Mesenchymal stem cell (in vitro differentiated cells and primary cell): Measurements from ENCODE around the gene TESK1.

Source experiments
- DNase-seq: peaks from one replicate; pipeline ENCODE4 v3.0.0-alpha.2; 2013
- H2AFZ ChIP-seq: one replicate; pipeline ENCODE4 v1.6.1; 2013; ENCODE audit warnings: low read depth, mild to moderate bottlenecking, control low read depth, inconsistent platforms, low read length, moderate library complexity
- H2AK5ac ChIP-seq: 2 replicates; pipeline ENCODE4 v1.6.1; 2013; ENCODE audit warnings: low read length, moderate library complexity, mild to moderate bottlenecking, inconsistent platforms; ENCODE audit not compliant: severe bottlenecking
- H2BK120ac ChIP-seq: one replicate; pipeline ENCODE4 v1.6.1; 2013; ENCODE audit warnings: low read depth, mild to moderate bottlenecking, inconsistent platforms, low read length, moderate library complexity
- H2BK12ac ChIP-seq, 2 experiments: one replicate each; pipeline ENCODE4 v1.6.1; 2013; ENCODE audit warnings: inconsistent platforms in 2 of 2, low read length in 2 of 2, mild to moderate bottlenecking in 2 of 2, moderate library complexity in 2 of 2, control low read depth in 1 of 2
- H2BK15ac ChIP-seq: one replicate; pipeline ENCODE4 v1.6.1; 2013; ENCODE audit warnings: mild to moderate bottlenecking, low read depth, inconsistent platforms; ENCODE audit not compliant: poor library complexity, severe bottlenecking
- H2BK5ac ChIP-seq: 2 replicates; pipeline ENCODE4 v1.6.1; 2013; ENCODE audit warnings: low read depth, mild to moderate bottlenecking, low read length, control low read depth, inconsistent platforms; ENCODE audit not compliant: poor library complexity, severe bottlenecking
- H3K14ac ChIP-seq, 2 experiments: one replicate each; pipeline ENCODE4 v1.6.1; 2013; ENCODE audit warnings: inconsistent platforms in 2 of 2, low read length in 2 of 2, control low read depth in 1 of 2, mild to moderate bottlenecking in 1 of 2, moderate library complexity in 1 of 2
- H3K18ac ChIP-seq, 2 experiments: one replicate each; pipeline ENCODE4 v1.6.1; 2013; ENCODE audit warnings: inconsistent platforms in 2 of 2, low read length in 2 of 2, control low read depth in 1 of 2, low read depth in 1 of 2, mild to moderate bottlenecking in 1 of 2
- H3K23ac ChIP-seq, 2 experiments: one replicate each; pipeline ENCODE4 v1.6.1; 2013; ENCODE audit warnings: inconsistent platforms in 2 of 2, low read length in 2 of 2, mild to moderate bottlenecking in 2 of 2, moderate library complexity in 2 of 2, control low read depth in 1 of 2
- H3K27ac ChIP-seq: 2 replicates; pipeline ENCODE4 v1.5.1; 2013; ENCODE audit warnings: mild to moderate bottlenecking, moderate library complexity, low read length, control low read depth, inconsistent platforms; ENCODE audit not compliant: poor library complexity, severe bottlenecking
- H3K27me3 ChIP-seq, 2 experiments: 2 replicates each; pipeline versions ENCODE4 v1.6.1 to v1.7.0; 2013; ENCODE audit warnings: low read length in 2 of 2, mild to moderate bottlenecking in 2 of 2, moderate library complexity in 2 of 2, control low read depth in 1 of 2, inconsistent platforms in 1 of 2; ENCODE audit not compliant: control insufficient read depth in 1 of 2, insufficient read depth in 1 of 2
- H3K36me3 ChIP-seq, 2 experiments: 2 replicates each; pipeline versions ENCODE4 v1.6.1 to v1.7.0; 2013; ENCODE audit warnings: low read length in 2 of 2, control low read depth in 1 of 2, inconsistent platforms in 1 of 2, low read depth in 1 of 2, mild to moderate bottlenecking in 1 of 2; ENCODE audit not compliant: insufficient read depth in 2 of 2, control insufficient read depth in 1 of 2
- H3K4ac ChIP-seq, 2 experiments: one replicate each; pipeline ENCODE4 v1.6.1; 2013; ENCODE audit warnings: inconsistent platforms in 2 of 2, low read length in 2 of 2, mild to moderate bottlenecking in 2 of 2, moderate library complexity in 2 of 2, control low read depth in 1 of 2, low read depth in 1 of 2
- H3K4me1 ChIP-seq: 2 replicates; pipeline ENCODE4 v1.6.1; 2013; ENCODE audit warnings: low read depth, low read length, control low read depth; ENCODE audit not compliant: control insufficient read depth, insufficient read depth
- H3K4me2 ChIP-seq: 2 replicates; pipeline ENCODE4 v1.6.1; 2013; ENCODE audit warnings: low read length, mild to moderate bottlenecking, inconsistent platforms; ENCODE audit not compliant: poor library complexity, severe bottlenecking
- H3K4me3 ChIP-seq, 2 experiments: 2 replicates each; pipeline versions ENCODE4 v1.5.1 to v1.7.0; 2013; ENCODE audit warnings: low read length in 2 of 2, mild to moderate bottlenecking in 2 of 2, control low read depth in 1 of 2, low read depth in 1 of 2; ENCODE audit not compliant: insufficient read depth in 1 of 2
- H3K79me1 ChIP-seq: replicated peaks from 2 replicates; pipeline ENCODE4 v1.6.1; 2013; ENCODE audit warnings: mild to moderate bottlenecking, control low read depth, low read length, inconsistent platforms; ENCODE audit not compliant: poor library complexity, severe bottlenecking
- H3K9ac ChIP-seq: 2 replicates; pipeline ENCODE4 v1.7.0; 2013; ENCODE audit warnings: mild to moderate bottlenecking, low read length, moderate library complexity
- H3K9me3 ChIP-seq: 2 replicates; pipeline ENCODE4 v1.7.0; 2013; ENCODE audit warnings: mild to moderate bottlenecking, low read length; ENCODE audit not compliant: control insufficient read depth
- H4K8ac ChIP-seq: one replicate; pipeline ENCODE4 v1.6.1; 2013; ENCODE audit warnings: inconsistent platforms, mild to moderate bottlenecking, low read length, moderate library complexity
- H4K91ac ChIP-seq: one replicate; pipeline ENCODE4 v1.6.1; 2013; ENCODE audit warnings: mild to moderate bottlenecking, low read length, inconsistent platforms
- WGBS: methylation state at CpG from one replicate; pipeline ENCODE4 v1.1.7; 2013; ENCODE audit warnings: mixed read lengths; 5-methylcytosine and 5-hydroxymethylcytosine counted together

TESK1 gene

DNA sequence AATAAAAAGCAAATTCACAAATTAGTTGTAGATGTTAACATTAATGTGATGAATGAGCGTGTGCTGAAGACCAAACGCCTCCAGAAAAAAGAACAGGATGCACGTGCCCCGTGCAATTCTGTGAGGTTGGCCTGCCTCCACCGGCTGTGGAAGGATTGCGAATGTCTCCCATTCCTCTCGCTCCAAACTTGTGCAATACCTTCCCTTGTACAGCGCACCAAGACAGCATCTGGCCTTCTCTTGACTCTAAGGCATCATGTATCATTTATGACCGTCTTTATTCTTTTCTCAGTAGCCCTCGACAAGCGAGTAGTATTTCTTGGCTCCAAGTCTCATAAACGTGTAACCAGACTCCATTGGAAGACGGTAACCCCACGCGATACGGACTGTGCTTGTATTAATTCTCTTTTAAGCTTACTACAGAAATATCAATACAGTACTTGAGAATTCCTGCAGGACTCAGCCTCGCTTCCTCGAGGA is 1.5 kb upstream of the TESK1 start:
- Histone ChIP-seq H2BK5ac (no peak overlapping the region), H4K8ac (peak overlapping the region; percentile 33), H3K14ac (no peak overlapping the region), H3K4me2 (peak overlapping the region; percentile 6), H3K4me3 (peak overlapping the region in 1 of 2 experiments; percentile 94), H3K23ac (no peak overlapping the region), H2BK120ac (no peak overlapping the region), H3K18ac (peak overlapping the region in 1 of 2 experiments; percentile 72), H3K9me3 (no peaks in the 10 kb centered on the region), H3K4ac (no peak overlapping the region), H2AFZ (no peak overlapping the region), H3K36me3 (peaks cover 16 to 18% of the 10 kb centered on the region in 2 experiments), H2AK5ac (no peak overlapping the region), H3K27me3 (no peaks in the 10 kb centered on the region), H3K9ac (peak overlapping the region; percentile 90), H4K91ac (no peak overlapping the region), H3K79me1 (peaks cover 20% of the 10 kb centered on the region), H3K27ac (peak overlapping the region; percentile 67), H2BK15ac (no peak overlapping the region), H3K4me1 (peaks cover 24% of the 10 kb centered on the region), H2BK12ac (no peak overlapping the region)
- DNase-seq: no peak
- WGBS: 46% methylated on average over 18 of the region's 18 CpGs

DNA sequence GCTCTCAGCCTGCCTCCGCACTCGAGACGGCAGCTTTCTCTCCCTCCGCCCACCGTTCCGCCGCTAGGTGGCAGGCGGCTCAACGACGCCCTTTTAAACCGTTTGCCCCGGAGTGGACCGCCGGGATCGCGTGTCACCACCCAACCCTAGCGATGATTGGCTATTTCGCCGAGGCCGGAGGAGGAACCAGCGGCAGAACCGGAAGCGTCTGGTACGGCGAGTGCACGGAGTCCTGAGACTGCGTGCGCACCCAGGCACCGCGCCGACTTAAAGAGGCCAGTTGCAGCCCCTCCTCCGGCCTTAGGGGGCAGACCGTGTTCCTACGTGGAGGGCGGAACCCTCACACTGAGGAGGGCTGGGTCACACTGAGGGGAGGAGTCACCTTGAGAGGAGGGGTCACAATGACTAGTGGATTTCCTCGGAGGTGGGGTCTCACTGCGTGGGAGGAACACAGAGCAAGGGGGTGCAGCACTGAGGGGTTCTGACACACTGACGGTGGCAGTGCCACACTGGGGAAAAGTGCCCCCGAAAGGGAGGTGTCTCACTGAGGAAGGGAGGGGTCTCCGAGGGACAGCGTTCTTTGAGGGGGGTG is 980 bp upstream of the TESK1 start:
- peak overlapping the region in 1 of 2 experiments; percentile 47 for H3K4ac ChIP-seq
- H3K9ac ChIP-seq: peak overlapping the region; percentile 90
- no peak overlapping the region for H2BK120ac ChIP-seq
- no peak overlapping the region for H3K14ac ChIP-seq
- H3K79me1 ChIP-seq: peaks cover 20% of the 10 kb centered on the region
- peak; percentile 100 for DNase-seq
- H3K4me1 ChIP-seq: peaks cover 23% of the 10 kb centered on the region
- peaks cover 20 to 23% of the 10 kb centered on the region in 2 experiments for H3K36me3 ChIP-seq
- peak overlapping the region; percentile 80 for H3K27ac ChIP-seq
- peak overlapping the region; percentile 86 to 94 for H3K4me3 ChIP-seq
- peak overlapping the region in 1 of 2 experiments; percentile 79 for H3K18ac ChIP-seq
- H3K23ac ChIP-seq: no peak overlapping the region
- no peak overlapping the region for H2BK5ac ChIP-seq
- peak overlapping the region; percentile 97 for H3K4me2 ChIP-seq
- no peak overlapping the region for H4K91ac ChIP-seq
- H4K8ac ChIP-seq: peak overlapping the region; percentile 8
- H3K9me3 ChIP-seq: no peaks in the 10 kb centered on the region
- WGBS: 1% methylated on average over 41 of the region's 41 CpGs
- peak overlapping the region; percentile 79 for H2AFZ ChIP-seq
- H2BK15ac ChIP-seq: no peak overlapping the region
- no peaks in the 10 kb centered on the region for H3K27me3 ChIP-seq
- H2BK12ac ChIP-seq: peak overlapping the region in 1 of 2 experiments; percentile 37
- H2AK5ac ChIP-seq: no peak overlapping the region

DNA sequence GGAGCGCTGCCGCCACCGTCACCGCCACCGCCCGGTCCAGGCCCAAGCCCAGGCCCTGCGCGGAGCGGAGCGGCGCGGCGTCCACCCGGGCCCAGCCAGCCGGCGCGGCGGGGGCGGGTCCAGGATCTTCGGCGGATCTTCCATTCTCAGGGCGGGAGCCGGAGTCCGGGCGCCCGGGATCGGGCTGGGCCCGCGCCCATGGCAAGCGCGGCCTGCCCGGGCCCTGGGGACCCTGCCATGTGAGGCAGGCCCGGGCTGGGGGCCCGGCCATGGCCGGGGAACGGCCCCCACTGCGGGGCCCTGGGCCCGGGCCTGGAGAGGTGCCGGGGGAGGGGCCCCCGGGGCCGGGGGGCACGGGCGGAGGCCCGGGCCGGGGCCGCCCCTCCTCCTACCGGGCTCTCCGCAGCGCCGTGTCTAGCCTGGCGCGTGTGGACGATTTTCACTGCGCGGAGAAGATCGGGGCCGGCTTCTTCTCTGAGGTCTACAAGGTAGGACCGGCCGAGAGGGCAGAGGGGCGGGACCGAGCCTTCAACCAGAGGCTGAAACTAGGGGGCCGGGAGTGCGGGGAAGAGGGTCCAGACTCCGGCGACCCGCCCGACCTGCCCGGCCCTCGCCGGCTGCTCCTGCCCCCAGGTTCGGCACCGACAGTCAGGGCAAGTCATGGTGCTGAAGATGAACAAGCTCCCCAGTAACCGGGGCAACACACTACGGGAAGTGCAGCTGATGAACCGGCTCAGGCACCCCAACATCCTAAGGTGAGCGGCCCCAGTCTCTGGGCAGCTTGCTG is 482 bp downstream of the TESK1 start:
- Histone ChIP-seq H2BK15ac (peak overlapping the region; percentile 3), H3K27ac (no peak overlapping the region), H2BK12ac (peak overlapping the region in 1 of 2 experiments; percentile 47), H3K4me3 (peak overlapping the region; percentile 86 to 91), H4K8ac (no peak overlapping the region), H3K9me3 (no peaks in the 10 kb centered on the region), H3K9ac (peak overlapping the region; percentile 85), H4K91ac (no peak overlapping the region), H3K79me1 (peaks cover 20% of the 10 kb centered on the region), H3K23ac (peak overlapping the region in 1 of 2 experiments; percentile 61), H3K36me3 (peaks cover 32 to 37% of the 10 kb centered on the region in 2 experiments), H3K4ac (peak overlapping the region in 1 of 2 experiments; percentile 63), H2BK120ac (no peak overlapping the region), H3K4me2 (peak overlapping the region; percentile 97), H2AFZ (peak overlapping the region; percentile 58), H3K14ac (peak overlapping the region in 1 of 2 experiments; percentile 3), H3K18ac (peak overlapping the region in 1 of 2 experiments; percentile 59), H2BK5ac (peak overlapping the region; percentile 77), H3K4me1 (peaks cover 19% of the 10 kb centered on the region), H2AK5ac (no peak overlapping the region), H3K27me3 (no peaks in the 10 kb centered on the region)
- under 1% methylated on average over 46 of the region's 76 CpGs for WGBS
- DNase-seq: peak; percentile 18

DNA sequence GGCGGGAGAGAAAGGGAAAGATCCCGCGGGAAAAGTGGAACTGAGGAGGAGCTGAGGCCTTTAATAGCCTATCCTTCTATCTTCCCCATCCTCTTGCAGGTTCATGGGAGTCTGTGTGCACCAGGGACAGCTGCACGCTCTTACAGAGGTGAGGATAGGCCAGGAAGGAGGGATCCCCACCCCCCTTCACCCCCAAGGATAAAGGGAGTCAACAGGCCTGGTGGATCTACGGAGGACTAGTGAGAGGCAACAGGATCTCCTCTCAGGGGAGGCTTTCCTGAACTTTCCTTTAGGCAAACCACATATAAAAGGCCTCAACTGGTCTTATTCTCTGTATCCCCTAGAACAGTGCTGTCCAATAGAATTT is 1.1 kb downstream of the TESK1 start:
- Histone ChIP-seq H3K27ac (no peak overlapping the region), H4K8ac (no peak overlapping the region), H3K18ac (no peak overlapping the region), H2AFZ (no peak overlapping the region), H3K4me2 (peak overlapping the region; percentile 97), H3K27me3 (no peaks in the 10 kb centered on the region), H3K79me1 (peaks cover 20% of the 10 kb centered on the region), H3K36me3 (peaks cover 32 to 37% of the 10 kb centered on the region in 2 experiments), H2AK5ac (no peak overlapping the region), H2BK120ac (no peak overlapping the region), H3K9me3 (no peaks in the 10 kb centered on the region), H2BK15ac (no peak overlapping the region), H2BK5ac (no peak overlapping the region), H3K4ac (no peak overlapping the region), H2BK12ac (no peak overlapping the region), H3K4me3 (peak overlapping the region; percentile 86 to 91), H3K14ac (peak overlapping the region in 1 of 2 experiments; percentile 3), H3K4me1 (peaks cover 19% of the 10 kb centered on the region), H3K9ac (peak overlapping the region; percentile 85), H4K91ac (no peak overlapping the region), H3K23ac (peak overlapping the region in 1 of 2 experiments; percentile 61)
- WGBS: 10% methylated on average over 3 of the region's 5 CpGs
- peak; percentile 18 for DNase-seq
